GM13976 (cell line): ENCODE results near the gene MED10.

ENCODE experiments used
- DNase-seq: peaks from one replicate; pipeline ENCODE4 v3.0.0; 2012; ENCODE audit warnings: low spot score
- in situ Hi-C: fragments of 300-500 bp; cut with MboI; formaldehyde crosslinking; loops from one replicate; pipeline ENCODE4 v1.12.0; 2022; ENCODE audit warnings: low sequenced_read_pairs, mixed read lengths, inconsistent platforms; ENCODE audit not compliant: unreplicated experiment
- TF ChIP-seq, protein P1 (sequence below): IDR thresholded peaks from 2 replicates; pipeline ENCODE4 v1.5.1; 2012; ENCODE audit warnings: borderline replicate concordance, mild to moderate bottlenecking; ENCODE audit not compliant: insufficient read depth; ENCODE audit errors: extremely low read depth, missing control alignments, control extremely low read depth

MED10 gene

DNA sequence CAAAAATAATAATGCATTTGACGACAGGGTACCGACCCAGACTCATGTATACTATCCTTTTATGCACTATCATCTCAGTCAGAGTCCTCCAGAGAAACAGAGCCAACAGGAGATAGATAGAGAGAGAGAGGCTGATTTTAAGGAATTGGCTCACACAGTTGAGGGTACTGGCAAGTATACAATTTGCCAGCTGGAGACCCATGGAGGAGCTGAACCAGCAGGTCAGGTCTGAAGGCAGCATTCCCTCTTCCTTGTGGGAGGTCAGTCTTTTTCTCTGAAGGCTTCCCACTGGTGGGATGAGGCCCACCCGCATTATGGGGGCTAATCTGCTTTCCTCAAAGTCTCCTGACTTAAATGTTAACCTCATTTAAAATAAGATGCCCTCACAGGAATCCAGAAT, 17.3 kb upstream of the MED10 start:
- DNase-seq, result no peak
- TF ChIP-seq, protein P1, sequence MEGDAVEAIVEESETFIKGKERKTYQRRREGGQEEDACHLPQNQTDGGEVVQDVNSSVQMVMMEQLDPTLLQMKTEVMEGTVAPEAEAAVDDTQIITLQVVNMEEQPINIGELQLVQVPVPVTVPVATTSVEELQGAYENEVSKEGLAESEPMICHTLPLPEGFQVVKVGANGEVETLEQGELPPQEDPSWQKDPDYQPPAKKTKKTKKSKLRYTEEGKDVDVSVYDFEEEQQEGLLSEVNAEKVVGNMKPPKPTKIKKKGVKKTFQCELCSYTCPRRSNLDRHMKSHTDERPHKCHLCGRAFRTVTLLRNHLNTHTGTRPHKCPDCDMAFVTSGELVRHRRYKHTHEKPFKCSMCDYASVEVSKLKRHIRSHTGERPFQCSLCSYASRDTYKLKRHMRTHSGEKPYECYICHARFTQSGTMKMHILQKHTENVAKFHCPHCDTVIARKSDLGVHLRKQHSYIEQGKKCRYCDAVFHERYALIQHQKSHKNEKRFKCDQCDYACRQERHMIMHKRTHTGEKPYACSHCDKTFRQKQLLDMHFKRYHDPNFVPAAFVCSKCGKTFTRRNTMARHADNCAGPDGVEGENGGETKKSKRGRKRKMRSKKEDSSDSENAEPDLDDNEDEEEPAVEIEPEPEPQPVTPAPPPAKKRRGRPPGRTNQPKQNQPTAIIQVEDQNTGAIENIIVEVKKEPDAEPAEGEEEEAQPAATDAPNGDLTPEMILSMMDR, result no peak
- in situ Hi-C loops, result no loop called here

DNA sequence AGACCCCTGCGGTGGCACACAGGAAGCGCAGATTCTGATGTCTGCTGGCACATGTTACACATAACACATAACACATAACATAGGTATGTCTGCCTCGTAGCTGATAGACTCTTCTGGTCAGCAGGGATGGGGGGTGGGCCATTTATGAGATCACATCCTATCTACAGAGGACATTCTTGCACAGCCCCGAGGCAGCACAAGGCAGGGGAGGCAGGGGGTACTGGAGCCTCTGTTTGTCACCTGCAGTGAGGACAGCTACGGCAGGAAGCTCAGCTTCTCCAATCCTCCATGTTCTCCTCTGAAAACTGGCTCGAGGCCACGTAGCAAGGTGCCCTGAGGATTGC, 16.7 kb upstream of the MED10 start:
- no peak for DNase-seq
- in situ Hi-C loops, result no loop called here
- TF ChIP-seq, protein P1, result no peak

DNA sequence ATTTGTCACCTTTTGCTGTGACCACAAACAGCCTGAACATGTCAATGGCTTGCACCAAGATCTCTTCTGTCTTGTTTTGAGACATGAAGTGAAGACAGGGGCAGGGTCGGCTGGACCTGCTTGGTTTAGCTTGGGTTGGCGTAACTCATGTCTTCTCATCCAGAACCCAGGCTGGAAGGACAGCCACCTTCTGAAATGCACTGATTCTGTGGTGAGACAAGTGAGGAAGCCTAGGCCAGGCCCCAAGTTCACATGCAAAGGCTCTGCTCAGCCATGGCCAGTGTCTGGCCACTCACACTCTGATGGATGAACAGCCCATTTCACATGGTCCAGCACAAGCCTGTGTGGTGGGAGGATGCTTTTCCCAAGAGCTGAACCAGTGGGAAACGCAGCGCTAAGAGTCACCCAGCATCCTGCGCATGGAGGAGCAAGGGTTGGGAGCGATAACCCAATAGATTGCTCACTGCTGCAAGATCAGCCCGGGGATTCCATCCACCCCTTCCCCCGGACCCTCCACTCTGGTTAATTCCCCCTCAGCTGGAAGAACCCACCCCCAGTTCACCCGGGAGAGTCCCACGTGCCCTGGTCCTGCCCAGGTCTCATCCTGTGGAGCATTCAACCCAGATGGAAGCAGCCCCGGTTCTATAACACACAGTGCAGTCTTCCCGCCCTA, 16.2 kb upstream of the MED10 start:
- TF ChIP-seq, protein P1, result no peak
- in situ Hi-C loops, result no loop called here
- DNase-seq, result no peak

DNA sequence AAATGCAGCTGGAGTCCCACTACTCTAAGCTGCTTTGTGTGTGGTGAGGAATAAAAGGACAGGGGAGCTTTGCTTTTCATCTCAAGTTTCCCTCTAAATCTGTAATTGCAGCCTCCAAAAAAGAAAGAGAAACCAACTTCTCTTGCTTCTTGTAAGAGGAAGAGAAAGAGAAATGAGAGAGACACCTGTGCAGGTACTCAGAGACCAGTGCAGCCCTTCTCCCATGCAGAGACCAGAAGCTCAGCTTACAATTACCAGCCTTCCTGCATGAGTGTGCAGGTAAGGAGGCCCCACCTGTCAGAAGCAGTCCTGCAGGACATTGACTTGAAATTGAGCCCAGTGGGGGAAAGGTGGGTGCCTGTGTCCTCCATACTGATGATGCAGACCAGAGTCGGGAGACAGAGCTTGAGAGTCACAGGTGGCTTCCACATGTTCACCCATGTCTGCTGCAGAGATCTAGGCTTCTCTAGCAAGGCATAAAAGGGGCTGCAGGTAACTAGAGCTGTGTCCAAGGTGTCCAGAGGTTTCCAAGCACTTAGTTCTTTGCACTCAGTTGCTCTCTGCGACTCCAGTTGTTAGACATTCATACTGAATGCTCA, 15.3 kb upstream of the MED10 start:
- no peak for DNase-seq
- in situ Hi-C loops, result no loop called here
- TF ChIP-seq, protein P1, result no peak

DNA sequence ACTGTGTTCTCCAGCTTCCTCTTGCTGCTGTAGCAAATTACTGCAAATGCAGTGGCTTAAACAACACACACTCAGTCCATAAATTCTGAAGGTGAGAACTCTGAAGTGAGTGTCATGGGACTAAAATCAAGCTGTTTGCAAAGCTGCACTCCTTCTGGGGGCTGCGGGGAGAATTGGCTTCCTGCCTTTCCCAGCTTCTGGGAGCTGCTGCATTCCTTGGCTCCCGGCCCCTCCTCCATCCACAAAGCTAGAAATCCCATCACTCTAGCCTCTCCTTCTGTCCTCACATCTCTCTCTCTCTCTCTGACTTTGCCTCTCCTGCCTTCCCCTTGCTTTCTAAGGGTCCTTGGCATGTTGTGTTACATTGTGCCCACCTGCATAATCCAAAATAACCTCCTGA, 14.2 kb upstream of the MED10 start:
- DNase-seq, result no peak
- in situ Hi-C loops, result no loop called here
- TF ChIP-seq, protein P1, result no peak

DNA sequence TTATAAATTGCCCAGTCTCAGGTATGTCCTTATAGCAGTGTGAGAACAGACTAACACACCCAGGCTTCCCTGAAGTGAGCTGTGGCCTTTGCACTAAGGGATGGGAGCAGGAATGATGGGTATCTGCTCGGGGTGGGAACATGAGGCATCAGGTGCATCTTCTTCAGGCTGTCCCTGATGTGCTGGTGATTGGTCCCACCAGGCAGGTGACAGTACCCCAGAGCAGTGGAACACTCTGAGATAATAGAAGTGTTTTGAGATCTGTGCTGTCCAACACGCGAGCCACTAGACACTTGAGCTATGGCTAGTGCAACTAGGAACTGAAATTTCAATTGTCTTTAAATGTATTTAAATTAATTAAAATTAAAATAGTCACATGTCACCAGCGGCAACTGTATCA, 12.8 kb upstream of the MED10 start:
- DNase-seq, result no peak

More for the DNA sequence above, 12.8 kb upstream of the MED10 start:
- in situ Hi-C loops, result no loop called here
- TF ChIP-seq, protein P1, result no peak
